ENCODE results near the gene ANKRD17. TPM values are rescaled to one million over a fixed set of nuclear protein-coding genes. Genes with fewer than 3 reads are reported as not detected.

The ANKRD17 gene
- total RNA-seq, 1 experiment from 2014 or later = 51.2 TPM

DNA sequence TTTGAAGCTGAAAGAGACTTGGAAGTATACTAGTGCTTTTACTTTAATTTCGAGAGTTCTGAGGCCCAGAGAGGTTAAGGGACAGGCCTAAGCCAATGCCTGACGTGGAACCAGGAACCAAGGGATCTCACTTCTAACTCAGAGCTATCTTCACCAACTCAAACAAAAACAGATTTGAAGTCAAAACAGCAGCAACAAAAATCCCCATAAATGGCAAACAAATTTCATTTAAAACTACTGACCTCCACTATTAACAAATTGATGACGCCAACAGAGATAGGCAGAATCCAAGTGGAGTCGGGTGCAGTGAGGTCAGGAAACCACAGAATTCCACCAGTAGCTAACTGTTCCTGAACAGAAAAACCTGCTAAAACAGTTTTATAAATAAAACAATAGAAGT, 194.1 kb downstream of the ANKRD17 start:
- Histone ChIP-seq H3K9me2 (replicated peaks; ENCODE audit: low read length) (no peaks in the 10 kb centered on the region), H2AFZ (ENCODE audit: low read length) (no peak overlapping the region), H3K4me1 (ENCODE audit: insufficient read depth, low read length) (peaks cover 9% of the 10 kb centered on the region), H3F3A (ENCODE audit: low read length, unreplicated experiment) (peaks cover 4% of the 10 kb centered on the region), H3K9ac (ENCODE audit: low read length) (no peak overlapping the region), H3K36me3 (ENCODE audit: low read depth, low read length) (peaks cover 25% of the 10 kb centered on the region; the same call in 1 of the 2 replicates), H3K27me3 (ENCODE audit: low read length) (no peaks in the 10 kb centered on the region), H3K79me2 (ENCODE audit: low read length) (peaks cover 31% of the 10 kb centered on the region), H3K9me3 (ENCODE audit: low read length) (no peaks in the 10 kb centered on the region), H3K4me3 (ENCODE audit: low read length) (no peak overlapping the region), H3K27ac (ENCODE audit: low read length) (no peak overlapping the region), H4K20me1 (ENCODE audit: low read length) (no peaks in the 10 kb centered on the region), H3K4me2 (ENCODE audit: low read length) (no peak overlapping the region)
- DNase-seq (no peak), ATAC-seq (no peak)
- CTCF ChIA-PET = no interaction called here
- intact Hi-C loops (cut with micrococcal nuclease) = no loop called here
- POLR2A ChIA-PET (ENCODE audit: unreplicated experiment) = no interaction called here
- TF ChIP-seq EZH2 (IDR thresholded peaks at IDR 0.05; ENCODE audit: low read length, unreplicated experiment) = no peak
- TF ChIP-seq, protein P1, sequence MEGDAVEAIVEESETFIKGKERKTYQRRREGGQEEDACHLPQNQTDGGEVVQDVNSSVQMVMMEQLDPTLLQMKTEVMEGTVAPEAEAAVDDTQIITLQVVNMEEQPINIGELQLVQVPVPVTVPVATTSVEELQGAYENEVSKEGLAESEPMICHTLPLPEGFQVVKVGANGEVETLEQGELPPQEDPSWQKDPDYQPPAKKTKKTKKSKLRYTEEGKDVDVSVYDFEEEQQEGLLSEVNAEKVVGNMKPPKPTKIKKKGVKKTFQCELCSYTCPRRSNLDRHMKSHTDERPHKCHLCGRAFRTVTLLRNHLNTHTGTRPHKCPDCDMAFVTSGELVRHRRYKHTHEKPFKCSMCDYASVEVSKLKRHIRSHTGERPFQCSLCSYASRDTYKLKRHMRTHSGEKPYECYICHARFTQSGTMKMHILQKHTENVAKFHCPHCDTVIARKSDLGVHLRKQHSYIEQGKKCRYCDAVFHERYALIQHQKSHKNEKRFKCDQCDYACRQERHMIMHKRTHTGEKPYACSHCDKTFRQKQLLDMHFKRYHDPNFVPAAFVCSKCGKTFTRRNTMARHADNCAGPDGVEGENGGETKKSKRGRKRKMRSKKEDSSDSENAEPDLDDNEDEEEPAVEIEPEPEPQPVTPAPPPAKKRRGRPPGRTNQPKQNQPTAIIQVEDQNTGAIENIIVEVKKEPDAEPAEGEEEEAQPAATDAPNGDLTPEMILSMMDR (conservative IDR thresholded peaks at IDR 0.05; ENCODE audit: low read depth, low read length) = no peak
- BruUV-seq (replicated peaks) = no TSS peak

DNA sequence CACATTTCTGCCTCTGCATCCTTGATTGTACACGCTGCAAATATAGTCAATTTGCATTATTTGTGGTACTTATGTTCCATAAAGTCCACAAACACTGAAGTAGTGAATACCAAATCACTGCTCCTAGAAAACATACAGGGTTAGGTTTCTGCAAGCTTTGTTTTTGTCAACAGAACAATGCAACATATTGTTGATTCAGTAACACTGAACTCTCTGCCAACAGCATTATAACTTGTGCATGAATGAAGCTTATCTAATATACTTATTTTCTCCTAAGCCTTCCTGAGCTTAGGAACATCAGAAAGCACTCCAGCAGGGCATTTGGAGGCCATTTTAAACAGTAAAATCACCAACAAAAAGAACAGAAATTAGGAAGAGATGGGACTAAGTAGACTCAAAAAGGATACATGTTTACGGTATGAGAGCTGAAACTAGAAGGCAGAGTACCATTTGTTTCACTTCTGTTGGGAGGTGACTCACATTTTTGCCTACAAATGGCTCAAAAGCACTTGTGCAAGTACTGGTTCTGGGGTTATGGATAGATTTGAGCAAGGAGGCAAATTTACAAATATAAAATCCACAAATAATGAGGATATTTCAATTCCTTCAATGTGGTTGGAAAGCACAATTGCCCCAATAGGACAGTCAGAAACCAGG, 203.2 kb downstream of the ANKRD17 start:
- CTCF ChIA-PET = no interaction called here
- no peak for TF ChIP-seq EZH2phosphoT487 (IDR thresholded peaks at IDR 0.05; ENCODE audit: borderline replicate concordance, low read length)
- no peak for TF ChIP-seq EZH2 (IDR thresholded peaks at IDR 0.05; ENCODE audit: low read length, unreplicated experiment)
- TF ChIP-seq, protein P1 (conservative IDR thresholded peaks at IDR 0.05; ENCODE audit: low read depth, low read length) = no peak
- Histone ChIP-seq H3K27me3 (ENCODE audit: low read length) (no peaks in the 10 kb centered on the region), H4K20me1 (ENCODE audit: low read length) (no peaks in the 10 kb centered on the region), H2AFZ (ENCODE audit: low read length) (no peak overlapping the region), H3K9me2 (replicated peaks; ENCODE audit: low read length) (no peaks in the 10 kb centered on the region), H3K9ac (ENCODE audit: low read length) (no peak overlapping the region), H3K79me2 (ENCODE audit: low read length) (no peaks in the 10 kb centered on the region), H3K36me3 (ENCODE audit: low read depth, low read length) (peaks cover 24% of the 10 kb centered on the region), H3K4me3 (ENCODE audit: low read length) (no peak overlapping the region), H3K27ac (ENCODE audit: low read length) (no peak overlapping the region), H3F3A (ENCODE audit: low read length, unreplicated experiment) (no peaks in the 10 kb centered on the region), H3K4me2 (ENCODE audit: low read length) (no peak overlapping the region), H3K4me1 (ENCODE audit: insufficient read depth, low read length) (no peaks in the 10 kb centered on the region), H3K9me3 (ENCODE audit: low read length) (no peaks in the 10 kb centered on the region)
- no TSS peak for BruUV-seq (replicated peaks)
- POLR2A ChIA-PET (ENCODE audit: unreplicated experiment) = no interaction called here
- intact Hi-C loops (cut with micrococcal nuclease) = no loop called here
- DNase-seq = no peak
- no peak for ATAC-seq

DNA sequence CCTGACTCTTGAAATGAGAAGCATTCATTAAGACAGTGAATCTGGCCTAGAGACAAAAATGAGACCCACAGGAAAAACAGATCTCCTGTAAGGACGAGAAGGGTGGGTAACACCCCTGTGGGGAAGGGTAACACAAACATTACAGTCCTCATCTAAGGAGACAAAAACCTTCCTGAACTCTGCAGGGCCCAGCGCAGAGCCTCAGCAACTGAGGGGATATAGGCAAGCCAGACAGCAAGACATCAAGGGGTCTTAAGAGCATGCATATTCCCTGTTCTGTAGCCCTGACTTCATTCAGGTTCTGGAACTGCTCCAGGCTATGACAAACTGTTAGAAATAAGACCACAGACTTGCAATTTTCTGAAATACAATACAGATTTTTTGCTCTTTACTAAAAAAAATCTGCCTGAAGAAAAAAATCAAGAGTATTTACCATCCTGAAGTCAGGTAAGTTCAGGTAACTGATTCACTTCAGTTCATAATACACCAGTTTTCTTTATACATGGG, 204.6 kb downstream of the ANKRD17 start:
- Histone ChIP-seq H3K9me3 (ENCODE audit: low read length) (no peaks in the 10 kb centered on the region), H3F3A (ENCODE audit: low read length, unreplicated experiment) (no peaks in the 10 kb centered on the region), H3K9ac (ENCODE audit: low read length) (no peak overlapping the region), H3K4me2 (ENCODE audit: low read length) (no peak overlapping the region), H3K9me2 (replicated peaks; ENCODE audit: low read length) (no peaks in the 10 kb centered on the region), H3K36me3 (ENCODE audit: low read depth, low read length) (peaks cover 11% of the 10 kb centered on the region), H4K20me1 (ENCODE audit: low read length) (no peaks in the 10 kb centered on the region), H2AFZ (ENCODE audit: low read length) (no peak overlapping the region), H3K4me3 (ENCODE audit: low read length) (no peak overlapping the region), H3K27ac (ENCODE audit: low read length) (no peak overlapping the region), H3K27me3 (ENCODE audit: low read length) (no peaks in the 10 kb centered on the region), H3K79me2 (ENCODE audit: low read length) (no peaks in the 10 kb centered on the region), H3K4me1 (ENCODE audit: insufficient read depth, low read length) (no peaks in the 10 kb centered on the region)
- ATAC-seq = no peak
- TF ChIP-seq EZH2phosphoT487 (IDR thresholded peaks at IDR 0.05; ENCODE audit: borderline replicate concordance, low read length) (no peak), EZH2 (IDR thresholded peaks at IDR 0.05; ENCODE audit: low read length, unreplicated experiment) (no peak)
- TF ChIP-seq, protein P1 (conservative IDR thresholded peaks at IDR 0.05; ENCODE audit: low read depth, low read length) = no peak
- DNase-seq = no peak
- no TSS peak for BruUV-seq (replicated peaks)
- POLR2A ChIA-PET (ENCODE audit: unreplicated experiment) = no interaction called here
- intact Hi-C loops (cut with micrococcal nuclease) = no loop called here
- CTCF ChIA-PET = no interaction called here
